Measurements from ENCODE around the gene GRIK5.

The GRIK5 gene

GRCh38 chr19:42074513-42075363 lies 4.7 kb upstream of the GRIK5 start:
- Histone ChIP-seq H3K9ac (ENCODE audit: low read length) (peak overlapping the region; percentile 90), H2AFZ (ENCODE audit: low read length) (no peak overlapping the region), H3K4me3 (ENCODE audit: low read depth, low read length, poor library complexity, severe bottlenecking) (peak overlapping the region; percentile 72), H3K9me3 (ENCODE audit: low read length) (no peaks in the 10 kb centered on the region), H3K79me2 (ENCODE audit: insufficient read depth, low read length) (peaks cover 21% of the 10 kb centered on the region), H3K4me1 (ENCODE audit: insufficient read depth, low read length, severe bottlenecking) (peaks cover 22% of the 10 kb centered on the region), H3K9me2 (ENCODE audit: low read depth, low read length) (no peaks in the 10 kb centered on the region), H3K36me3 (ENCODE audit: insufficient read depth, low read length) (peaks cover 20% of the 10 kb centered on the region), H3F3A (ENCODE audit: insufficient read depth, low read length) (no peaks in the 10 kb centered on the region), H3K27me3 (ENCODE audit: insufficient read depth, low read length) (no peaks in the 10 kb centered on the region), H3K27ac (ENCODE audit: low read depth, low read length, poor library complexity, severe bottlenecking) (peak overlapping the region; percentile 69), H3K4me2 (ENCODE audit: low read length) (peak overlapping the region; percentile 88), H4K20me1 (ENCODE audit: insufficient read depth, low read length) (no peaks in the 10 kb centered on the region)
- TF ChIP-seq CTCF (IDR thresholded peaks at IDR 0.05; ENCODE audit: low read length) (no peak), EZH2 (IDR thresholded peaks at IDR 0.05; ENCODE audit: borderline replicate concordance, low read length) (no peak)

GRCh38 chr19:42071247-42071646 lies 1.2 kb upstream of the GRIK5 start:
- H3K9me2 ChIP-seq (ENCODE audit: low read depth, low read length), result no peaks in the 10 kb centered on the region
- H4K20me1 ChIP-seq (ENCODE audit: insufficient read depth, low read length), result no peaks in the 10 kb centered on the region
- no peak overlapping the region for H3K4me2 ChIP-seq (ENCODE audit: low read length)
- peaks cover under 1% of the 10 kb centered on the region; the same call in 1 of the 2 replicates for H3K79me2 ChIP-seq (ENCODE audit: insufficient read depth, low read length)
- H3K4me3 ChIP-seq (ENCODE audit: low read depth, low read length, poor library complexity, severe bottlenecking), result no peak overlapping the region
- no peaks in the 10 kb centered on the region for H3K36me3 ChIP-seq (ENCODE audit: insufficient read depth, low read length)
- H3K9ac ChIP-seq (ENCODE audit: low read length), result no peak overlapping the region
- no peak overlapping the region for H2AFZ ChIP-seq (ENCODE audit: low read length)
- no peak overlapping the region for H3K27ac ChIP-seq (ENCODE audit: low read depth, low read length, poor library complexity, severe bottlenecking)
- no peaks in the 10 kb centered on the region for H3K9me3 ChIP-seq (ENCODE audit: low read length)
- no peak for TF ChIP-seq CTCF (IDR thresholded peaks at IDR 0.05; ENCODE audit: low read length)
- TF ChIP-seq EZH2 (IDR thresholded peaks at IDR 0.05; ENCODE audit: borderline replicate concordance, low read length), result no peak
- H3F3A ChIP-seq (ENCODE audit: insufficient read depth, low read length), result no peaks in the 10 kb centered on the region
- peaks cover 9% of the 10 kb centered on the region for H3K4me1 ChIP-seq (ENCODE audit: insufficient read depth, low read length, severe bottlenecking)
- H3K27me3 ChIP-seq (ENCODE audit: insufficient read depth, low read length), result no peaks in the 10 kb centered on the region

- no peaks in the 10 kb centered on the region for H3K36me3 ChIP-seq (ENCODE audit: insufficient read depth, low read length)
- no peak overlapping the region for H3K9ac ChIP-seq (ENCODE audit: low read length)
- no peaks in the 10 kb centered on the region for H3K9me2 ChIP-seq (ENCODE audit: low read depth, low read length)
- no peak for TF ChIP-seq EZH2 (IDR thresholded peaks at IDR 0.05; ENCODE audit: borderline replicate concordance, low read length)
- TF ChIP-seq CTCF (IDR thresholded peaks at IDR 0.05; ENCODE audit: low read length), result no peak
- no peaks in the 10 kb centered on the region for H3K79me2 ChIP-seq (ENCODE audit: insufficient read depth, low read length)
- no peaks in the 10 kb centered on the region for H3F3A ChIP-seq (ENCODE audit: insufficient read depth, low read length)
- no peak overlapping the region for H3K4me3 ChIP-seq (ENCODE audit: low read depth, low read length, poor library complexity, severe bottlenecking)
- H3K4me2 ChIP-seq (ENCODE audit: low read length), result no peak overlapping the region
- no peaks in the 10 kb centered on the region for H3K9me3 ChIP-seq (ENCODE audit: low read length)
- no peaks in the 10 kb centered on the region for H3K27me3 ChIP-seq (ENCODE audit: insufficient read depth, low read length)
- no peak overlapping the region for H2AFZ ChIP-seq (ENCODE audit: low read length)
- H3K4me1 ChIP-seq (ENCODE audit: insufficient read depth, low read length, severe bottlenecking), result no peaks in the 10 kb centered on the region
- no peak overlapping the region for H3K27ac ChIP-seq (ENCODE audit: low read depth, low read length, poor library complexity, severe bottlenecking)
- H4K20me1 ChIP-seq (ENCODE audit: insufficient read depth, low read length), result no peaks in the 10 kb centered on the region
These were observed 1.0 kb downstream of the GRIK5 start for GRCh38 chr19:42068756-42069571.

Data from OCI-LY1 (cell line).